H1 (cell line): ENCODE measurements around the gene TGFB2. TPM values are rescaled to one million over a fixed set of nuclear protein-coding genes. Genes with fewer than 3 reads are reported as not detected.
"Not testable (repeated sequence)": the region's sequence is repeated elsewhere in the genome, so short reads cannot be mapped to it uniquely, and the experiment has no call there.

Source experiments
- CTCF ChIA-PET: fragments of 300-600 bp; sonication (Branson Sonifier 250); formaldehyde crosslinking; loops from one replicate; lab custom pipeline; 2021; ENCODE audit not compliant: partially characterized antibody; lab: Charles Lee
- POLR2A ChIA-PET: fragments of 300-600 bp; sonication (Branson Sonifier 250); formaldehyde crosslinking; loops from one replicate; lab custom pipeline; 2021; ENCODE audit warnings: inconsistent platforms; ENCODE audit not compliant: partially characterized antibody; lab: Charles Lee
- DNase-seq, 2 experiments: peaks; one replicate each; pipeline versions ENCODE4 v3.0.0 to v3.0.0-alpha.2; 2010 to 2022; ENCODE audit warnings: low spot score in 2 of 2, low read depth in 1 of 2, mixed read lengths in 1 of 2
- FAIRE-seq: peaks from 2 replicates; lab custom pipeline; 2011; peaks lifted over from hg19 to GRCh38; lab: Jason Lieb, UNC
- H2AFZ ChIP-seq: 2 replicates; pipeline ENCODE4 v1.8.1; 2012; ENCODE audit warnings: low read length, inconsistent platforms
- H2AK5ac ChIP-seq: 2 replicates; pipeline ENCODE4 v1.6.1; 2013; ENCODE audit warnings: low read depth, low read length
- H2BK120ac ChIP-seq: replicated peaks from 2 replicates; pipeline ENCODE3; 2013; ENCODE audit warnings: low read depth, low read length, inconsistent platforms
- H2BK12ac ChIP-seq: 2 replicates; pipeline ENCODE4 v1.6.1; 2013; ENCODE audit warnings: low read depth, low read length
- H2BK15ac ChIP-seq: 2 replicates; pipeline ENCODE4 v1.6.1; 2013; ENCODE audit warnings: low read length
- H2BK20ac ChIP-seq: 2 replicates; pipeline ENCODE4 v1.6.1; 2013; ENCODE audit warnings: low read length
- H2BK5ac ChIP-seq: 2 replicates; pipeline ENCODE4 v1.6.1; 2013; ENCODE audit warnings: low read depth, low read length
- H3K14ac ChIP-seq: 2 replicates; pipeline ENCODE4 v1.6.1; 2013; ENCODE audit warnings: inconsistent platforms; ENCODE audit not compliant: insufficient read length
- H3K18ac ChIP-seq: 2 replicates; pipeline ENCODE4 v1.6.1; 2013; ENCODE audit warnings: low read length; ENCODE audit errors: extremely low read depth
- H3K23ac ChIP-seq: 2 replicates; pipeline ENCODE4 v1.6.1; 2013; ENCODE audit warnings: inconsistent platforms; ENCODE audit not compliant: insufficient read length
- H3K23me2 ChIP-seq: 2 replicates; pipeline ENCODE4 v1.6.1; 2013; ENCODE audit warnings: low read depth, low read length
- H3K27ac ChIP-seq: 2 replicates; pipeline ENCODE4 v1.6.1; 2011; ENCODE audit warnings: low read depth, low read length, inconsistent platforms
- H3K27me3 ChIP-seq, 4 experiments: replicated peaks in 1 of 4; 1 replicate in 1 of 4; 2 replicates in 3 of 4; pipeline versions ENCODE4 v1.6.1 to v1.8.1; 2011 to 2013; ENCODE audit warnings: low read length in 3 of 4, mild to moderate bottlenecking in 3 of 4, inconsistent platforms in 2 of 4, mixed read lengths in 2 of 4, moderate library complexity in 1 of 4; ENCODE audit not compliant: control insufficient read depth in 3 of 4, insufficient read depth in 3 of 4; ENCODE audit errors: extremely low read depth in 1 of 4
- H3K36me3 ChIP-seq, 4 experiments: 2 replicates each; pipeline versions ENCODE4 v1.6.1 to v1.8.1; 2011 to 2013; ENCODE audit warnings: mild to moderate bottlenecking in 4 of 4, low read length in 3 of 4, moderate library complexity in 2 of 4, control low read depth in 1 of 4, inconsistent platforms in 1 of 4; ENCODE audit not compliant: insufficient read depth in 4 of 4, control insufficient read depth in 2 of 4
- H3K4ac ChIP-seq: replicated peaks from 2 replicates; pipeline ENCODE3; 2013; ENCODE audit warnings: low read length, low read depth, mixed read lengths, inconsistent platforms; ENCODE audit not compliant: insufficient read length
- H3K4me1 ChIP-seq, 4 experiments: replicated peaks in 1 of 4; 1 replicate in 1 of 4; 2 replicates in 3 of 4; pipeline versions ENCODE4 v1.6.1 to v1.8.1; 2011 to 2013; ENCODE audit warnings: low read length in 3 of 4, inconsistent platforms in 2 of 4, mixed read lengths in 1 of 4; ENCODE audit not compliant: insufficient read depth in 4 of 4, control insufficient read depth in 3 of 4
- H3K4me2 ChIP-seq, 2 experiments: 2 replicates each; pipeline versions ENCODE4 v1.6.1 to v1.8.1; 2011 to 2013; ENCODE audit warnings: low read depth in 2 of 2, low read length in 2 of 2, control low read depth in 1 of 2, inconsistent platforms in 1 of 2, mild to moderate bottlenecking in 1 of 2; ENCODE audit not compliant: insufficient read depth in 1 of 2
- H3K4me3 ChIP-seq, 4 experiments: fragments of 200-600, 300-600 bp in 1 of 4; sonication (generic), shearing (Covaris generic), sonication (Bioruptor Twin) in 1 of 4; 2 replicates each; pipeline versions ENCODE4 v1.5.1 to v1.8.1; 2011 to 2016; ENCODE audit warnings: low read length in 4 of 4, low read depth in 3 of 4, control low read depth in 2 of 4, inconsistent platforms in 2 of 4, mild to moderate bottlenecking in 2 of 4, mixed read lengths in 1 of 4, moderate library complexity in 1 of 4; ENCODE audit not compliant: insufficient read depth in 2 of 4; ENCODE audit errors: extremely low read depth in 1 of 4
- H3K56ac ChIP-seq: replicated peaks from 2 replicates; pipeline ENCODE3; 2013; ENCODE audit warnings: low read depth, mild to moderate bottlenecking, mixed read lengths, low read length, inconsistent platforms; ENCODE audit not compliant: insufficient read length
- H3K79me1 ChIP-seq: 2 replicates; pipeline ENCODE4 v1.6.1; 2013; ENCODE audit warnings: low read depth, low read length, control low read depth
- H3K79me2 ChIP-seq, 2 experiments: 2 replicates each; pipeline versions ENCODE4 v1.6.1 to v1.8.1; 2012 to 2013; ENCODE audit warnings: low read length in 2 of 2, mild to moderate bottlenecking in 2 of 2, inconsistent platforms in 1 of 2; ENCODE audit not compliant: insufficient read depth in 2 of 2, control insufficient read depth in 1 of 2
- H3K9ac ChIP-seq, 4 experiments: replicated peaks in 1 of 4; 1 replicate in 1 of 4; 2 replicates in 3 of 4; pipeline versions ENCODE4 v1.6.1 to v1.8.1; 2011 to 2013; ENCODE audit warnings: low read depth in 3 of 4, low read length in 3 of 4, control low read depth in 2 of 4, mild to moderate bottlenecking in 2 of 4, moderate library complexity in 2 of 4, inconsistent platforms in 1 of 4; ENCODE audit errors: extremely low read depth in 1 of 4
- H3K9me3 ChIP-seq, 2 experiments: 2 replicates each; pipeline versions ENCODE4 v1.6.1 to v1.8.1; 2012 to 2013; ENCODE audit warnings: mild to moderate bottlenecking in 2 of 2, moderate library complexity in 2 of 2, control low read depth in 1 of 2, inconsistent platforms in 1 of 2, low read depth in 1 of 2, low read length in 1 of 2, mixed read lengths in 1 of 2; ENCODE audit not compliant: insufficient read depth in 2 of 2
- H4K20me1 ChIP-seq, 2 experiments: replicated peaks in 1 of 2; 2 replicates each; pipeline versions ENCODE3 to v1.8.1; 2011 to 2013; ENCODE audit warnings: inconsistent platforms in 2 of 2, low read length in 2 of 2, mild to moderate bottlenecking in 1 of 2; ENCODE audit not compliant: insufficient read depth in 2 of 2, control insufficient read depth in 1 of 2
- H4K5ac ChIP-seq: 2 replicates; pipeline ENCODE4 v1.6.1; 2013; ENCODE audit warnings: low read length, low read depth, mixed read lengths, inconsistent platforms; ENCODE audit not compliant: insufficient read length
- H4K8ac ChIP-seq: 2 replicates; pipeline ENCODE4 v1.8.0; 2013; ENCODE audit warnings: mild to moderate bottlenecking, moderate library complexity, low read length, inconsistent platforms; ENCODE audit not compliant: insufficient read depth; ENCODE audit errors: extremely low read depth
- H4K91ac ChIP-seq: replicated peaks from 2 replicates; pipeline ENCODE3; 2013; ENCODE audit warnings: low read length, mixed read lengths, inconsistent platforms; ENCODE audit not compliant: insufficient read length
- WGBS, 2 experiments: shearing (Covaris generic) in 1 of 2; methylation state at CpG; one replicate each; pipeline versions ENCODE4 v1.1.6 to v1.1.7; 2013 to 2015; ENCODE audit warnings: low lambda C conversion rate in 2 of 2, mixed read lengths in 2 of 2, inconsistent platforms in 1 of 2, low coverage in 1 of 2, missing lambda C conversion rate in 1 of 2; ENCODE audit not compliant: insufficient replicate concordance in 2 of 2, insufficient coverage in 1 of 2, insufficient read length in 1 of 2; ENCODE audit errors: extremely low coverage in 1 of 2, missing lambda C conversion rate in 1 of 2; 5-methylcytosine and 5-hydroxymethylcytosine counted together
- polyA plus RNA-seq, 7 experiments: library from polyadenylated mRNA; depleted of rRNA in 3 of 7; stranded (reverse) in 5 of 7; unstranded in 2 of 7; fragments of >200 nt in 5 of 7; fragments of 200-250 nt in 2 of 7; gene quantifications; 1 replicate in 5 of 7; 2 replicates in 1 of 7; 4 replicates in 1 of 7; pipeline versions ENCODE4 v1.2.1 to v1.2.3, GENCODE V29; 2011 to 2013; ENCODE audit warnings: missing spikeins in 2 of 7, mixed read lengths in 2 of 7
- total RNA-seq: library from RNA; stranded (reverse); fragmentation: NEBNext Ultra II Directional; extraction: Animal tissue kit (Norgen Biotek cat#: 25700); gene quantifications from 2 replicates; pipeline ENCODE4 v1.2.1, GENCODE V29; 2021

Gene TGFB2
- total and polyA plus RNA-seq, 2 of the 8 experiments (the other 6 are each of a cell fraction or from before 2014, with no cell fraction given): 0.26 to 0.84 TPM

DNA sequence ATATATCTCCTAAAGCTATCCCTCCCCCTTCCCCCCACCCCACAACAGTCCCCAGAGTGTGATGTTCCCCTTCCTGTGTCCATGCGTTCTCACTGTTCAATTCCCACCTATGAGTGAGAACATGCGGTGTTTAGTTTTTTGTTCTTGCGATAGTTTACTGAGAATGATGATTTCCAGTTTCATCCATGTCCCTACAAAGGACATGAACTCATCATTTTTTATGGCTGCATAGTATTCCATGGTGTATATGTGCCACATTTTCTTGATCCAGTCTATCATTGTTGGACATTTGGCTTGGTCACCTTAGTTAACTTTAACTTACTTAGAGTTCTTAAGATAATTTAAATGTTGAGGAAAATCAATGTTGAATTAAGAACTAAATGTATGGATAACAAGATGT lies 25.0 kb upstream of the TGFB2 start:
- H3K79me1 ChIP-seq, H4K8ac ChIP-seq, H2BK12ac ChIP-seq, H4K5ac ChIP-seq, H3K4me2 ChIP-seq, H3K79me2 ChIP-seq, H2BK5ac ChIP-seq, H3K9me3 ChIP-seq, H3K4me1 ChIP-seq, DNase-seq, POLR2A ChIA-PET, H2BK20ac ChIP-seq, H2BK15ac ChIP-seq, H3K18ac ChIP-seq, H3K27ac ChIP-seq, H3K9ac ChIP-seq, H3K4me3 ChIP-seq, H4K91ac ChIP-seq, H3K4ac ChIP-seq, H3K27me3 ChIP-seq, FAIRE-seq, H4K20me1 ChIP-seq, H2AK5ac ChIP-seq, H3K56ac ChIP-seq, H2AFZ ChIP-seq, H3K23ac ChIP-seq, H3K14ac ChIP-seq, H2BK120ac ChIP-seq, H3K23me2 ChIP-seq: not testable (repeated sequence)
- peaks cover 0 to 23% (median 8%) of the 10 kb centered on the region in 4 experiments; a peak in 5 of 8 replicates for H3K36me3 ChIP-seq
- CTCF ChIA-PET: interaction anchor here (1.3 kb wide), 1 partner anchor 10 kb away, joined by 4 read pairs; no protein-coding TSS in a partner anchor
- no CpG with 5 or more reads among the region's 3 CpGs for WGBS, 2 experiments
